NCI-H2081 (cell line): ENCODE measurements around the gene CLIP2.
A peak's percentile ranks its signal among the peaks of the same experiment; 100 is the strongest.
"Not testable (repeated sequence)": the region's sequence is repeated elsewhere in the genome, so short reads cannot be mapped to it uniquely, and the experiment has no call there.

Experiments used
- DNase-seq, 2 experiments: peaks; one replicate each; lab custom pipeline; 2025; lab: John Stamatoyannopoulos, UW

Gene CLIP2

DNA sequence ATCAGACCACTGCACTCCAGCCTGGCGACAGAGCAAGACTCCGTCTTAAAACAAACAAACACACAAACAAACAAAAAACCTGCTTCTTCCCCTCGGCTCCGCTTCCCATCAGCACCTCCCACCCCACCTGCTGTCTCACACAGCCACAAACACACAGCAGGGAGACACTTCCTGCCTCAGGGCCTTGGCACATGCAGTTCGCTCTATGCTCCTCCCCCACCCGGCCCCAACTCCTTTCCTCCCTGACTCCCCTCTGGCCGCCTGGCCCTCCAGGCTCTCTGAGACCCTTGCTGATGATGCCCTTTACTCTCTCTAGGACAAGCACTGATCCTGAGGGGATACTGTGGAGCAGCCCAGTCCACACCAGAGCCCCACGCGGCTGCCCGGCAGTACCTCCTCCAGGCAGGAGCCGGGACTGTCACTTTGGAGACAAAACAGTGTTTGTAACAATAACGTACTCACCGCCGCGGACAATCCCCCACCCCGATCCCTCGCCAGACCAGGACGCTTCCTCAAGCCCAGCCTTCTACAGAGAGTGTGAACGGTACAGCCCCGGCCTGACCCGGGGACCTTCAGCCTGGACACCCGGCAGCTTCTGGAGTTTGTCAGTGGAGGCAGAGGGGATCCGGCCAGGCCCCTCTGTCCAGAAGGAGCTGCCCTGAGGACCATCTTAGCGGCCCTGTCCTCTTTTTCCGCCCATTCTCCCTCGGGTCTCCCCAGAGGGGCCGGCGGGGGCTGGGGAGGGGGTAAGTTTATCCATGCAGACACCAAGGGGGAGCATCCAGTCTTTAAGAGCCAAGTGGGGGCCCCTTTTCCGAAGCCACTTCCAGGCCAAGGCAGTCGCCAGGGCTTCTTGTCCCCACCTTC is 114.5 kb downstream of the CLIP2 start:
- peak in 1 of 2 experiments; percentile 15 for DNase-seq

GRCh38 chr7:74404388-74404700 is 115.1 kb downstream of the CLIP2 start:
- DNase-seq: no peak

- no peak for DNase-seq
These were observed 115.5 kb downstream of the CLIP2 start for GRCh38 chr7:74404741-74405140.

- DNase-seq: peak; percentile 61 to 68
These were observed 116.1 kb downstream of the CLIP2 start for GRCh38 chr7:74405191-74405898.

DNA sequence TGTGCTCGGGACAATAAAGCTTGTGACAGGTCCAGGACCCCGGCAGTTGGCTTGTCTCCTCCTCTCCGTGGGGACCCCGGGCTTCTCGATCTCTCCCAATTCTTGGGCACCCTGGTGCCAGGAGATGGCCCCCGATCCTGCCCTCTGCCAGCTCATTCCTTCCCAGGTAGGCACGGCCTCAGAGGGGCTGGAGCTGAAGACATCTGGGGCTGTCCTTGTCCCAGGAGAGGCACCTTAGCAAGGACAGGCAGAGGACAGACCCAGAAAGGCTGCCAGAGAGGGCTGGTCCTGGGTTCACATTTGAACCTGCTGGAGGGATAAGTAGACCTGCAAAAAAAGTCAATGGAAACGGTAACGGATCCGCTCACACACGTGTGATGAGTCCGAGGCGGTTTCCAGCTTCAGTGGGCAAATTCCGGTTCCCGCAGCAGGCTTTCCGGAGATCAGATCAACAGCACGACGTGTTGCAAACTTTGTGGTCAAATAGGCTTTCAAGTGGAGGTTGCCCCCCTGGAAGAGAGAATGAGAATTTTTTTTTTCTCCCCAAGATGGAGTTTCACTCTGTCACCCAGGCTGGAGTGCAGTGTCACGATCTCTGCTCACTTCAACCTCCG is 116.8 kb downstream of the CLIP2 start:
- DNase-seq: no peak

DNA sequence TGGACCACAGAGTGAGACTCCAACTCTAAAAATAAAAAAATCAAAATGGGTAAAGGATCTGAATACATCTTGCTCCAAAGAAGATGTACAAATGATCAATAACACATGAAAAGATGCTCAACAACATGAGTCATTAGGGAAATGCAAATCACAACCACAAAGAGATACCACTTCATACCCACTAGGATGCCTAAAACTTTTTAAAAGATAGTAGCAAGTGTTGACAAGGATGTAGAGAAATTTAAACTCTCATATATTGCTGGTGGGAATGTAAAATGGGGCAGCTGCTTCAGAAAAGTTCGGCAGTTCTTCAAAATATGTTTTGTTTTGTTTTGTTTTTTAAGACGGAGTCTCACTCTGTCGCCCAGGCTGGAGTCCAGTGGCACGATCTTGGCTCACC is 118.8 kb downstream of the CLIP2 start:
- DNase-seq: no peak

- DNase-seq: no peak
These were observed 120.4 kb downstream of the CLIP2 start for GRCh38 chr7:74409571-74409970.

DNA sequence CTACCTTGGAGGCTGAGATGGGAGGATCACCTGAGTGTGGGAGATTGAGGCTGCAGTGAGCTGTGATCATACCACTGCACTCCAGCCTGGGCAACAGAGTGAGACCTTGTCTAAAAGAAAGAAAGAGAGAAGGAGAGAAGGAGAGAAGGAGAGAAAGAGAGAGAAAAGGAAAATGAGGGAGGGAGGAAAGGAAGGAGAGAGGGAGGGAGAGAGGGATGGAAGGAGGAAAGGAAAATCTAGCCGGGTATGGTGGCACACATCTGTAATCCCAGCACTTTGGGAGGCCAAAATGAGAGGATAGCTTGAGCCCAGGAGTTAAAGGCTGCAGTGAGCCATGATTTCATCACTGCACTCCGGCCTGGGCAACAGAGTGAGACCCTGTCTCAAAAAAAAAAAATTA is 121.6 kb downstream of the CLIP2 start:
- no peak for DNase-seq

DNA sequence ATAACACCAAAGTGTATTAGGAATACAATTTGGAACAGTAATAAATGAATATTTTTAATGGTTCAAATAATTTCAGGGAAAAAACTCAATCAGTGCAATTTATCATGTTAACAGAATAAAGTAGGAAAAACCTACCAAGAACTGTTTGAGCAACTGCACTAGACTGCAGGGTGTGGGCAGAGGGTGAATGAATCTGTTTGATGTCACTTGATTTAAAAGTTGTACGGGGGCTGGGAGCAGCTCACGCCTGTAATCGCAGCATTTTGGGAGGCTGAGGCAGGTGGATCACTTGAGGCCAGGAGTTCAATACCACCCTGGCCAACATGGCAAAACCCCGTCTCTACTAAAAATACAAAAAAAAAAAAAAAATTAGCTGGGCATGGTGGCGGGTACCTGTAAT is 122.4 kb downstream of the CLIP2 start:
- DNase-seq: not testable (repeated sequence)

DNA sequence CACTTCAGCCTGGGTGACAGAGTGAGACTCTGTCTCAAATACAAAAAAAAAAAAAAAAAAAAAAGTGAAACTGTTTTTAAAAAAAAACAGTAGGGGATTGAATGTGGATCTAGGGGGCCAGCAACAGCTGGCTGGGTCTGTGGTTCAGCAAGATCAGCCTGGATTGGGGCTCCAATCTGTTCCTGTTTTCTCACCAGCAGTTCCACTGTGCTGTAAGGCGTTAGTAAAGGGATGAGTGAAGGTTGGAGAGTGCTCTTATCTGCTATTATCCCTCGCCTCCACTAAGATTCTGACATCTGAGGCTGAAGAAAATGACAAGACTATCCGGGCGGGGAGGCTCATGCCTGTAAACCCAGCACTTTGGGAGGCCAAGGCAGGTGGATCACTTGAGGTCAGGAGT is 122.8 kb downstream of the CLIP2 start:
- DNase-seq: no peak

GRCh38 chr7:74412603-74413002 is 123.4 kb downstream of the CLIP2 start:
- no peak for DNase-seq

DNA sequence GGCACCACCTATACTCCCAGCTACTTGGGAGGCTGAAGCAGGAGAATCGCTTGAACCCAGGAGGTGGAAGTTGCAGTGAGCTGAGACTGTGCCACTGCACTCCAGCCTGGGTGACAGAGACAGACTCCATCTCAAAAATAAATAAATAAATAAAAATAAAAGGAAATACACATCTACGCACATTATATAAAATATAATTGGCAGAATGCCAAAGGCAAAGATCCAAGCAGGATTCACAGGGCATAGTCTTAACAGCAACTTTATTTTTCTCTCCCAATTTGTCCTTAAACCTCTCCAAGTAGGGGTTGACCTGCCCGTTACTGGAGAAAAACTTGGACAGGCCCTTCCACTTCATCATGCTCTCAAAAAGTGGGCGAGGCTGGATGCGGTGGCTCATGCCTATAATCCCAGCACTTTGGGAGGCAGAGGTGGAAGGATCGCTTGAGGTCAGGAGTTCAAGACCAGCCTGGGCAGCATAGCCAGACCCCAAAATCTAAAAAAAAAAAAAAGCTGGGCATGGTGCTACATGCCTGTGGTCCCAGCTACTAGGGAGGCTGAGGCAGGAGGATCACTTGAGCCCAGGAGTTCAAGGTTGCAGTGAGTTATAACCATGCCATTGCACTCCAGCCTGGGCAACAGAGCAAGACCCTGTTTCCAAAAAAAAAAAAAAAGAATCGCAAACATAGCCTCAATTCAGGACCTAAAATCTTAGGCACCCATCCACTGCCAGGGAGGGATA is 125.6 kb downstream of the CLIP2 start:
- not testable (repeated sequence) for DNase-seq

GRCh38 chr7:74417419-74417971 is 128.3 kb downstream of the CLIP2 start:
- DNase-seq: peak; percentile 63 to 68

- DNase-seq: no peak
These were observed 128.9 kb downstream of the CLIP2 start for GRCh38 chr7:74418076-74418475.

GRCh38 chr7:74418538-74418937 is 129.3 kb downstream of the CLIP2 start:
- DNase-seq: no peak

DNA sequence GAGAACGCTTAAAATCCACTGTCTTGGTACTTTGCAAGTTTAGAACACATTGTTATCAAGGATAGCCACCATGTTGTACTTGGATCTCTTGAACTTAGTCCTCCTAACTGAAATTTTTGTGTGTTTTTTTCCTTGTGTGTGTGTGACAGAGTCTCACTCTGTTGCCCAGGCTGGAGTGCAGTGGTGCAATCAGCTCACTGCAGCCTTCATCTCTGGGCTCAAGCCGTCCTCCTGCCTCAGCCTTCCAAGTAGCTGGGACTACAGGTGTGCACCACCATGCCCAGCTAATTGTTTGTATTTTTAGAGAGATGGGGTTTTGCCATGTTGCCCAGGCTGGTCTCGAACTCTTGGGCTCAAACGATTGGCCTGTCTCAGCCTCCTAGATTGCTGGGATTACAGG is 130.0 kb downstream of the CLIP2 start:
- DNase-seq: not testable (repeated sequence)

GRCh38 chr7:74420006-74420405 is 130.8 kb downstream of the CLIP2 start:
- DNase-seq: no peak

DNA sequence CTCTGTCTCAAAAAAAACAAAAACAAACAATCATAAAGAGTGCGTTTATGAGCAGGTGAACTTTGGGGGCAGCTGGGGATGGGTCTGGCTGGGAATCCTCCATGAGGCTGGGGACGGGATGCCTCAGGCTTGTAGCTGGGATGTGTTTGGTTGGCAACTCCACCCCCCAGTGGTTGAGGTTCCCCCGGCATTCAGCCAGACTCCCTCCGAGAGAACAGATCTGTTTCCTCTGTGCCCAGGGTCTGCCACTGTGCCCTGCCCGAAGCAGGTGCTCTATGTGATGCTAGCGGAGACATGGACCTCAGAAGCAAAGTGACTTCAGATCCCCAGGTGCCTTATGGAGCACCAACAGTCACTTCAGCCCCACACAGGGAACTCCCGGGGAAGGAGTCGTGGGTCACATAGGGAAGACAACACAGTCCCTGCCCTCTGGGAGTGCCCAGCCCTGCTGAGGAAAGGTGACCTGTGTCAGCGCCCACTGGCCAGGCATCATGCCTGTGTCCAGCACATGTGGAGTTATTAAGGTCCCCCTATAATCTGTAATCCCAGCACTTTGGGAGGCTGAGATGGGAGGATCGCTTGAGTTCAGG is 135.2 kb downstream of the CLIP2 start:
- DNase-seq: no peak

GRCh38 chr7:74428023-74428422 is 138.8 kb downstream of the CLIP2 start:
- no peak for DNase-seq

DNA sequence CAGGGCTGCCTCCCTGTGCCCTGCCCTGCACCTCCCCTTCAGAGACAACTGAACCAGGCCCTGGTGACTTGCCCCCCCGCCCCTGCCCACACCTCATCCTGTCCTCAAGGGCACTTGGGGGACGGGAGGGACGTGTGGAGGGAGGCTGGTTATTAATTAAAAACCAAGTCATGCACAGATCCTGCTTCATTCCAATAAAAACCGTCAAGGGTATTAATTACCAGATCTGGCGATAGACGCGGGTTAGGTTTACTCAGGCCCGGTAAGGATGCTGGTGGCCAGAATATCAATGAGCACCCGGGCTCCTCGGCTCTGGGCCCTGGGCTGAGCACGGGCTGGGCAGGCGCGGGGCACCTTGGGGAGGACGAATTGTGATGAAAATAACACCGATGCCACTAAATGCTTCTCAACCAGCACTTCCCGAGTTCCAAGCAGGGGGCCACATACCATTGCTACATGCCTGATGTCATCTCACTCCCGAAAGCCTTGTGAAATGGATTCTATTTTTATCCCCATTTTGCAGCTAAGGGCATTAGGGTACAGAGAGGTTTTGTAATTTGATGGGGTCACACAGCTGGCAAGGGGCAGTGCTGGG is 140.0 kb downstream of the CLIP2 start:
- DNase-seq: no peak

GRCh38 chr7:74430409-74430808 is 141.2 kb downstream of the CLIP2 start:
- DNase-seq: not testable (repeated sequence)
